Epithelial cell of alveolus of lung (primary cell): ENCODE results near the gene ALDH3B2. TPM values are rescaled to one million over a fixed set of nuclear protein-coding genes. Genes with fewer than 3 reads are reported as not detected.

ENCODE experiments used
- total RNA-seq: library from RNA; depleted of rRNA; stranded (reverse); fragments of >200 nt; gene quantifications from 2 replicates; pipeline ENCODE4 v1.2.1, GENCODE V29; 2015

Gene ALDH3B2
- not detected in 2 replicates for total RNA-seq

GRCh38 chr11:67674442-67674871 is at the start of gene ALDH3B2:
Gene ALDH3B2 (minus strand): TSS chr11:67674623. CDS start chr11:67666935, 7,688 bp downstream.

GRCh38 chr11:67639438-67639859 is 35.0 kb downstream of the ALDH3B2 start, which contains the start of gene TBX10:
Gene TBX10 (minus strand): TSS chr11:67639763. CDS start chr11:67639472, 291 bp downstream.

GRCh38 chr11:67629386-67630227 is 44.8 kb downstream of the ALDH3B2 start, which contains the start of gene NUDT8:
Gene NUDT8 (minus strand): TSS chr11:67629937. CDS start chr11:67629911, 26 bp downstream.

Other genes with a start within 250 kb of the ALDH3B2 start
- 49.5 and 61.2 TPM in 2 replicates for gene RPS6KB2, start 246.1 kb downstream of the ALDH3B2 start, total RNA-seq
- gene PTPRCAP, start 236.9 kb downstream of the ALDH3B2 start, total RNA-seq = 1.9 TPM in 1 of 2 replicates, not detected in the other
- gene CORO1B, start 231.1 kb downstream of the ALDH3B2 start, total RNA-seq = 86.8 and 95.6 TPM in 2 replicates
- gene GPR152, start 221.9 kb downstream of the ALDH3B2 start, total RNA-seq = not detected in 2 replicates
- not detected in 2 replicates for gene CABP4, start 219.3 kb downstream of the ALDH3B2 start, total RNA-seq
- 46.4 and 55.7 TPM in 2 replicates for gene TMEM134, start 205.4 kb downstream of the ALDH3B2 start, total RNA-seq
- gene AIP, start 191.6 kb downstream of the ALDH3B2 start, total RNA-seq = 70.7 and 120 TPM in 2 replicates
- 32.7 and 33.9 TPM in 2 replicates for gene PITPNM1, start 169.3 kb downstream of the ALDH3B2 start, total RNA-seq
- gene CDK2AP2, start 166.5 kb downstream of the ALDH3B2 start, total RNA-seq = 36.5 and 68.4 TPM in 2 replicates
- gene CABP2, start 151.2 kb downstream of the ALDH3B2 start, total RNA-seq = not detected in 2 replicates
- gene GSTP1, start 90.8 kb downstream of the ALDH3B2 start, total RNA-seq = 722 and 2,244 TPM in 2 replicates
- 189 and 203 TPM in 2 replicates for gene NDUFV1, start 67.7 kb downstream of the ALDH3B2 start, total RNA-seq
- gene NUDT8, start 44.7 kb downstream of the ALDH3B2 start, total RNA-seq = 6.2 and 15.9 TPM in 2 replicates
- gene TBX10, start 34.9 kb downstream of the ALDH3B2 start, total RNA-seq = not detected in 2 replicates
- not detected in 2 replicates for gene ACY3, start 23.9 kb downstream of the ALDH3B2 start, total RNA-seq